ENCODE results near the gene PSD. TPM values are rescaled to one million over a fixed set of nuclear protein-coding genes. Genes with fewer than 3 reads are reported as not detected.
A peak's percentile ranks its signal among the peaks of the same experiment; 100 is the strongest.

The PSD gene
- polyA plus RNA-seq, 1 donor from 2014 or later = 68.8 TPM

GRCh38 chr10:102398172-102399020 is 20.2 kb downstream of the PSD start:
- no peak overlapping the region for H3K4me2 ChIP-seq (ENCODE audit: low read length)
- no peak overlapping the region for H3K27ac ChIP-seq (ENCODE audit: low read length)
- peaks cover 21% of the 10 kb centered on the region for H3K27me3 ChIP-seq (ENCODE audit: insufficient read depth, low read depth, low read length)
- H3K9ac ChIP-seq (ENCODE audit: low read length) = no peak overlapping the region
- no peaks in the 10 kb centered on the region for H3K9me3 ChIP-seq (ENCODE audit: low read length)
- H3F3A ChIP-seq (ENCODE audit: insufficient read depth, low read length, poor library complexity, severe bottlenecking) = no peaks in the 10 kb centered on the region
- no peaks in the 10 kb centered on the region for H3K79me2 ChIP-seq (replicated peaks; ENCODE audit: insufficient read depth, low read length)
- H3K36me3 ChIP-seq (ENCODE audit: insufficient read depth, low read length) = no peaks in the 10 kb centered on the region
- H4K20me1 ChIP-seq (ENCODE audit: insufficient read depth) = no peaks in the 10 kb centered on the region
- TF ChIP-seq SMC3 (conservative IDR thresholded peaks at IDR 0.05; ENCODE audit: poor library complexity) = no peak
- no peak for TF ChIP-seq REST (IDR thresholded peaks at IDR 0.05; ENCODE audit: borderline replicate concordance)
- no peak for TF ChIP-seq CTCF (IDR thresholded peaks at IDR 0.05; ENCODE audit: poor library complexity, severe bottlenecking)
- no peak for TF ChIP-seq RAD21 (conservative IDR thresholded peaks at IDR 0.05)
- no peak for TF ChIP-seq EP300 (conservative IDR thresholded peaks at IDR 0.05; ENCODE audit: poor library complexity, severe bottlenecking)
- no peak for TF ChIP-seq MXI1 (conservative IDR thresholded peaks at IDR 0.05; ENCODE audit: poor library complexity, severe bottlenecking)
- no peak for TF ChIP-seq TAF1 (IDR thresholded peaks at IDR 0.05; ENCODE audit: low read depth)
- no peak for TF ChIP-seq POLR2AphosphoS5 (IDR thresholded peaks at IDR 0.05)
- TF ChIP-seq EZH2 (IDR thresholded peaks at IDR 0.05; ENCODE audit: borderline replicate concordance, insufficient read depth, low read length, poor library complexity, severe bottlenecking) = no peak
- no peaks in the 10 kb centered on the region for H3K9me2 ChIP-seq (ENCODE audit: insufficient read depth, low read length)
- H2AFZ ChIP-seq (ENCODE audit: low read depth, low read length) = no peak overlapping the region
- H3K4me3 ChIP-seq (ENCODE audit: low read length) = peak overlapping the region; percentile 82

- H3K9me2 ChIP-seq (ENCODE audit: insufficient read depth, low read length) = no peaks in the 10 kb centered on the region
- H2AFZ ChIP-seq (ENCODE audit: low read depth, low read length) = no peak overlapping the region
- peaks cover 28% of the 10 kb centered on the region for H3K27me3 ChIP-seq (ENCODE audit: insufficient read depth, low read depth, low read length)
- no peaks in the 10 kb centered on the region for H3K9me3 ChIP-seq (ENCODE audit: low read length)
- no peak overlapping the region for H3K4me3 ChIP-seq (ENCODE audit: low read length)
- no peak overlapping the region for H3K4me2 ChIP-seq (ENCODE audit: low read length)
- no peaks in the 10 kb centered on the region for H3F3A ChIP-seq (ENCODE audit: insufficient read depth, low read length, poor library complexity, severe bottlenecking)
- H3K36me3 ChIP-seq (ENCODE audit: insufficient read depth, low read length) = no peaks in the 10 kb centered on the region
- no peak overlapping the region for H3K9ac ChIP-seq (ENCODE audit: low read length)
- H3K79me2 ChIP-seq (replicated peaks; ENCODE audit: insufficient read depth, low read length) = no peaks in the 10 kb centered on the region
- no peaks in the 10 kb centered on the region for H4K20me1 ChIP-seq (ENCODE audit: insufficient read depth)
- H3K27ac ChIP-seq (ENCODE audit: low read length) = no peak overlapping the region
- TF ChIP-seq TAF1 (IDR thresholded peaks at IDR 0.05; ENCODE audit: low read depth) = no peak
- no peak for TF ChIP-seq SMC3 (conservative IDR thresholded peaks at IDR 0.05; ENCODE audit: poor library complexity)
Observed at GRCh38 chr10:102397222-102398171, 21.1 kb downstream of the PSD start.
